ENCODE data around the gene MPG.

- TF ChIP-seq POLR2AphosphoS5 (IDR thresholded peaks at IDR 0.05; ENCODE audit: low read depth, low read length): no peak
- no peak for TF ChIP-seq FOSL1 (IDR thresholded peaks at IDR 0.05; ENCODE audit: low read depth)
- no peak for TF ChIP-seq CTCF (IDR thresholded peaks at IDR 0.05 in 2 of 3, conservative IDR thresholded peaks at IDR 0.05 in 1 of 3; ENCODE audit: borderline replicate concordance in 1 of 3, insufficient read depth in 1 of 3, low read depth in 2 of 3, low read length in 2 of 3)
- no peak for TF ChIP-seq EZH2 (IDR thresholded peaks at IDR 0.05)
- no peak for TF ChIP-seq EZH2phosphoT487 (IDR thresholded peaks at IDR 0.05; ENCODE audit: borderline replicate concordance)
- TF ChIP-seq EGR1 (IDR thresholded peaks at IDR 0.05; ENCODE audit: low read depth): no peak
- TF ChIP-seq POLR2A (IDR thresholded peaks at IDR 0.05; ENCODE audit: borderline replicate concordance, extremely low read depth, insufficient read depth, insufficient read length): no peak
- TF ChIP-seq JUND (IDR thresholded peaks at IDR 0.05): no peak
- no peak for TF ChIP-seq RAD21 (IDR thresholded peaks at IDR 0.05; ENCODE audit: low read depth)
- TF ChIP-seq YY1 (IDR thresholded peaks at IDR 0.05; ENCODE audit: extremely low read depth, insufficient replicate concordance, low read depth, low read length): no peak
- no peak for TF ChIP-seq ZNF274 (IDR thresholded peaks at IDR 0.05; ENCODE audit: low read depth, low read length)
Observed at GRCh38 chr16:57711-58110, 20.3 kb upstream of the MPG start.
